AG10803 (cell line): ENCODE data around the gene CTDSP1.
A peak's percentile ranks its signal among the peaks of the same experiment; 100 is the strongest.

Experiments used
- DNase-seq: peaks from one replicate; pipeline ENCODE4 v3.0.0; 2010; ENCODE audit warnings: low read depth
- H3K4me3 ChIP-seq: 2 replicates; pipeline ENCODE4 v1.5.1; 2011; ENCODE audit warnings: mild to moderate bottlenecking, low read length, control low read depth
- TF ChIP-seq, protein P1 (sequence below): conservative IDR thresholded peaks from 2 replicates; pipeline ENCODE4 v1.5.1; 2011; ENCODE audit warnings: mild to moderate bottlenecking, low read length, control low read depth, inconsistent platforms

The CTDSP1 gene

DNA sequence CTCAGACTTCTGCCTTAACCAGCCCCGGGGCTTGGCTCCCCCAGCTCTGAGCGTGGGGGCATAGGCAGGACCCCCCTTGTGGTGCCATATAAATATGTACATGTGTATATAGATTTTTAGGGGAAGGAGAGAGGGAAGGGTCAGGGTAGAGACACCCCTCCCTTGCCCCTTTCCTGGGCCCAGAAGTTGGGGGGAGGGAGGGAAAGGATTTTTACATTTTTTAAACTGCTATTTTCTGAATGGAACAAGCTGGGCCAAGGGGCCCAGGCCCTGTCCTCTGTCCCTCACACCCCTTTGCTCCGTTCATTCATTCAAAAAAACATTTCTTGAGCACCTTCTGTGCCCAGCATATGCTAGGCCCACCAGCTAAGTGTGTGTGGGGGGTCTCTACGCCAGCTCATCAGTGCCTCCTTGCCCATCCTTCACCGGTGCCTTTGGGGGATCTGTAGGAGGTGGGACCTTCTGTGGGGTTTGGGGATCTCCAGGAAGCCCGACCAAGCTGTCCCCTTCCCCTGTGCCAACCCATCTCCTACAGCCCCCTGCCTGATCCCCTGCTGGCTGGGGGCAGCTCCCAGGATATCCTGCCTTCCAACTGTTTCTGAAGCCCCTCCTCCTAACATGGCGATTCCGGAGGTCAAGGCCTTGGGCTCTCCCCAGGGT is 5.5 kb downstream of the CTDSP1 start:
- no peak overlapping the region for H3K4me3 ChIP-seq
- TF ChIP-seq, protein P1, sequence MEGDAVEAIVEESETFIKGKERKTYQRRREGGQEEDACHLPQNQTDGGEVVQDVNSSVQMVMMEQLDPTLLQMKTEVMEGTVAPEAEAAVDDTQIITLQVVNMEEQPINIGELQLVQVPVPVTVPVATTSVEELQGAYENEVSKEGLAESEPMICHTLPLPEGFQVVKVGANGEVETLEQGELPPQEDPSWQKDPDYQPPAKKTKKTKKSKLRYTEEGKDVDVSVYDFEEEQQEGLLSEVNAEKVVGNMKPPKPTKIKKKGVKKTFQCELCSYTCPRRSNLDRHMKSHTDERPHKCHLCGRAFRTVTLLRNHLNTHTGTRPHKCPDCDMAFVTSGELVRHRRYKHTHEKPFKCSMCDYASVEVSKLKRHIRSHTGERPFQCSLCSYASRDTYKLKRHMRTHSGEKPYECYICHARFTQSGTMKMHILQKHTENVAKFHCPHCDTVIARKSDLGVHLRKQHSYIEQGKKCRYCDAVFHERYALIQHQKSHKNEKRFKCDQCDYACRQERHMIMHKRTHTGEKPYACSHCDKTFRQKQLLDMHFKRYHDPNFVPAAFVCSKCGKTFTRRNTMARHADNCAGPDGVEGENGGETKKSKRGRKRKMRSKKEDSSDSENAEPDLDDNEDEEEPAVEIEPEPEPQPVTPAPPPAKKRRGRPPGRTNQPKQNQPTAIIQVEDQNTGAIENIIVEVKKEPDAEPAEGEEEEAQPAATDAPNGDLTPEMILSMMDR, result no peak
- no peak for DNase-seq

DNA sequence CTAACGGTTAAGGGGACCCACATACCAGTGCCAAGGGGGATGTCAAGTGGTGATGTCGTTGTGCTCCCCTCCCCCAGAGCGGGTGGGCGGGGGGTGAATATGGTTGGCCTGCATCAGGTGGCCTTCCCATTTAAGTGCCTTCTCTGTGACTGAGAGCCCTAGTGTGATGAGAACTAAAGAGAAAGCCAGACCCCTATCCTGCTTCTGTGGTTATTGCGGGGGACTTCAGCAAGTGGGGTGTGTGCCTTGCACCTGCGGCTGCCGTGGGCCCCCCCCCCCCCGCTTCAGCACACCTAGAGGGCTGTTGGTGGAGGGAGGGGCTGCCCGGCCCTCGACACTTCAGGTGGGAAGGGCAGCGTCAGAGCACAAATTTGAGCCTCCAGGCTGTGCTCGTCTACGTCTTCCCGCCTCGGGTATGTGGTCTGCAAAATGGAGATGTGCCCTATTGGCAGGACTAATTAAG is 6.1 kb downstream of the CTDSP1 start:
- TF ChIP-seq, protein P1, result no peak
- H3K4me3 ChIP-seq, result peak overlapping the region; percentile 48
- no peak for DNase-seq

DNA sequence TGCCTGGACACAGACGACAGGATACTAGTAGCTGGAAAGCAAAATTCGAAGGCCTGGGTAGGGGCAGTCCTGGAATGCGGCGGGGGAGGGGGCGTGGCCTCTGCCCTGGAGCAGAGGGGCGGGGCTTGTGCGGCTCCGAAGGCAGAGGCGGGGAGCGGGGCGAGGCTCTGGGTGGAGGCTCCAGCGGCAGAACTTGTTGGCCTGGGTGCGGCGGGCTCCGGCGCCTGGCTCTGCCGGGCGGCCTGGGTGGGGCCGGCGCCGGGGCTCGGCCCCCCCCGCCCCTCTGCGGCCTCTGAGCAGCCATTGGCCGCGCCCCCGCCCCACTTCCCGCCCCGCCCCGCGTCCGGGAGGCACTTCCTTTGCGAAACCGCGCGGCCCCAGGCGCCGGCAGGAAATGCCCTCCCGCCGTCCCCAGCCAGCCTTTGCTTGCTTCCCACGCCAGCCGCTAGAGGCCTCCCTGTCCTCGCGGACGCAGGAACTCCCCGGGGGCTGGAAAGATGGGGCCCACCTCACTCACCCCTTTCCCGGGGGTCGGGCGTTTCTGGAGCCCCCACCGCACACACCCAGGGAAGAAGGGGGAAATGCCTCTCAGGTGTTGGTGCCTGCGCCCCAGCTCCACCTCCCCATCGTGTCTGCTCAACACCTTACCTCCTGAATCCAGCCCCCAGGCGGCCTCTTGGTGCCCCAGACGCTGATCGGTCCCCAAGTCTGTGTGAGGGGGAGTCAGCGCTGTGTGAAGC is 6.7 kb downstream of the CTDSP1 start:
- peak; percentile 95 for DNase-seq
- TF ChIP-seq, protein P1, result peak; percentile 71
- peak overlapping the region; percentile 58 for H3K4me3 ChIP-seq

DNA sequence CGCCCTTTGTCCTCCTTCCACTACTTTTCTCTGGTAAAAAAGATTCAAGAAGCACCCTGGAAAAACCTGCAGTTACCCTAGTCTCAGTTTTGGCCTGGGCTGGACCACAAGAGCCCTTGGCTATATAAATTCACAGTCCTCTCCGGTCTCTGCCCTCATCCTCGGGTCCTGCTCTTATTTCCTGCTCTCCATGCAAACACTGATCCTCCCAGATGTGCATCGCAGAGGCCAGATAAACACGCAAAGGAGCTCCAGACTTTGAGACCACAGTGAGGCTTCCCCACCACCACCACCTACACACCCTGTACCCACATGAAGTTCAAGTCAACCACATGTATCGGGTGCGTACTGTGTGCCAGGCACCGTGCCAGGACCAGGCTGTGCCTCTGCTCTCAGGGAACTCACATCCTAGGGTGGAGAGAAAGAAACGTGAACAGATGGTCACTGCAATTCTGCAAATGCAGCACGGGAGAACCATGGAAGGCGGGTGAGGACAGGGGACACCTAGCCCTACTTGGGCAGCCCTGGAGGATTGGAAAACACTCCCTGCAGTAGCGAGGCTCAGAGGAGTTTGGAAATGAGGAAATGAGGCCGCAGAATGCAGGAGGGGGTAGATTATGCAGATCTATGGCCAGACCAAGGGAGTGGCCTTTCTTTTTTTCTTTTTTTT is 7.4 kb downstream of the CTDSP1 start:
- peak overlapping the region; percentile 58 for H3K4me3 ChIP-seq
- TF ChIP-seq, protein P1, result no peak
- DNase-seq, result peak; percentile 70

- DNase-seq, result no peak
- TF ChIP-seq, protein P1, result no peak
- H3K4me3 ChIP-seq, result no peak overlapping the region
Measured at GRCh38 chr2:218407717-218408116, 8.0 kb downstream of the CTDSP1 start.

- TF ChIP-seq, protein P1, result no peak
- no peak overlapping the region for H3K4me3 ChIP-seq
- DNase-seq, result no peak
Measured at GRCh38 chr2:218418321-218418716, 18.7 kb downstream of the CTDSP1 start.
